SKM-1 treated with dmso at 0.1 percent for 144 hours (cell line): ENCODE data around the gene PTPN22.

Source experiments
- DNase-seq: peaks from one replicate; lab custom pipeline; 2025; ENCODE audit not compliant: unreplicated experiment; lab: John Stamatoyannopoulos, UW

The PTPN22 gene

DNA sequence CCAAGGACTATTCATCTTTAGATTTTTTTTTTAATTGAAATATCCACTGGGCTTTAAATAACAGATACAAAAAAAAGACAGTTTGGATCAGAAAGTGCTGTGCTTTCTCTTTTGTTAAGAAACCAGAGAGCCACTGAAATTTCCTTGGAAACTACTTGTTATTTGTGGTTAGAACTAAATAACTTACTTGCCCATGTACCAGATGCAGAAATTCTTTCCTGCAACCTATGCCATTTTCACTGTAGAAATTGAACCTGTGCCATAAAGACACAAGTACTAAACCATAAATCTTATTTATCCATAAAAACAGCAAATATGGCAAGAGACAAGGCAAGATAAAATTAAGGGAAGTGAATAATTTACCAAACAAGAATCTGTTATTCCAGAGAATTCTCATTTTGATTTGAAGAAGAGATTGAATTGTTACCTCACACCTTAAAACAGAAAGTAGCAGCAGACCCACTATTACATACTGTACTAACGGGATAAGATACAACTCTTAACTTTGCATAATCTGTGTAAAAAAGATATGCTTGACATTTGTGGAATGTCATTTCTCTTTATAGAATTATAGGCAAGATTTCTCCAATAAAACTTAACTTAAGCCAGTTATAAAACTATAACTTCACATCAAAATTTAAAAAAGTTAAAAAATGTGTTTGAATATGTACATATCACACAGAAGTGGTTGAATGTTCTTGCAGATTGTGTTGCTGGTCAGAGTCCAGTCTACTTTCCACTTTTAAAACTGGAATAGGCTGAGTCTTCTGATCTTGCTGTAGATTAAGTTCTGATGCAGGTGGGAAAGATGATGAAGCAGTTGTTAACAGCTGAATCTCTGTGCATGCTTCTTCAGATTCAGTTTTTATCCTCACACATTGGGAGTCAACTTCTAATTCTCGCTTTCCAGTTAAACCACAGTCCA, 105.9 kb downstream of the PTPN22 start:
- DNase-seq: no peak
